GM12873 (cell line): ENCODE measurements around the gene TRIM47.

ENCODE experiments used
- TF ChIP-seq, protein P1 (sequence below): IDR thresholded peaks from 2 replicates; pipeline ENCODE4 v1.5.1; 2012; ENCODE audit warnings: low read depth, mild to moderate bottlenecking, moderate library complexity, low read length, control low read depth; ENCODE audit not compliant: insufficient read depth; ENCODE audit errors: missing control alignments

The TRIM47 gene

DNA sequence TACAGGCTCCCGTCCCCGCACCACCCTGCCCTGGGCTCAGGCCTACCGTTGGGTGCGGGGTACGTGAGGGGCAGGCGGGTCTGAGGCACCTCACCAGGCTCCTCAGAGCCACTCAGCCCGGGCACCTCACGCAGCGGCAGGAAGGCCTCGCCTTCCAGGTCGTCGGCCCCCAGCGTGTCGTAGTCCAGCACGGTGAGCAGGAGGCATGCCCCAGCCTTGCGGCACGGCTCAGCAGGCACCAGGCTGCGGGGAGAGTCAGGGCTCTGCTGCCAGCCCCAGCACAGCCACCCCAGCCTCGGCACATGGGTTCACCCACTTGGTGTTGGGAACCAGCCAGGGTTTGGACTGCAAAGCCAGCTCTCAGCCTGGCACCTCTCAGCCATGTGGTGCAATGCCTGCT is 49.6 kb downstream of the TRIM47 start:
- TF ChIP-seq, protein P1, sequence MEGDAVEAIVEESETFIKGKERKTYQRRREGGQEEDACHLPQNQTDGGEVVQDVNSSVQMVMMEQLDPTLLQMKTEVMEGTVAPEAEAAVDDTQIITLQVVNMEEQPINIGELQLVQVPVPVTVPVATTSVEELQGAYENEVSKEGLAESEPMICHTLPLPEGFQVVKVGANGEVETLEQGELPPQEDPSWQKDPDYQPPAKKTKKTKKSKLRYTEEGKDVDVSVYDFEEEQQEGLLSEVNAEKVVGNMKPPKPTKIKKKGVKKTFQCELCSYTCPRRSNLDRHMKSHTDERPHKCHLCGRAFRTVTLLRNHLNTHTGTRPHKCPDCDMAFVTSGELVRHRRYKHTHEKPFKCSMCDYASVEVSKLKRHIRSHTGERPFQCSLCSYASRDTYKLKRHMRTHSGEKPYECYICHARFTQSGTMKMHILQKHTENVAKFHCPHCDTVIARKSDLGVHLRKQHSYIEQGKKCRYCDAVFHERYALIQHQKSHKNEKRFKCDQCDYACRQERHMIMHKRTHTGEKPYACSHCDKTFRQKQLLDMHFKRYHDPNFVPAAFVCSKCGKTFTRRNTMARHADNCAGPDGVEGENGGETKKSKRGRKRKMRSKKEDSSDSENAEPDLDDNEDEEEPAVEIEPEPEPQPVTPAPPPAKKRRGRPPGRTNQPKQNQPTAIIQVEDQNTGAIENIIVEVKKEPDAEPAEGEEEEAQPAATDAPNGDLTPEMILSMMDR, result no peak

DNA sequence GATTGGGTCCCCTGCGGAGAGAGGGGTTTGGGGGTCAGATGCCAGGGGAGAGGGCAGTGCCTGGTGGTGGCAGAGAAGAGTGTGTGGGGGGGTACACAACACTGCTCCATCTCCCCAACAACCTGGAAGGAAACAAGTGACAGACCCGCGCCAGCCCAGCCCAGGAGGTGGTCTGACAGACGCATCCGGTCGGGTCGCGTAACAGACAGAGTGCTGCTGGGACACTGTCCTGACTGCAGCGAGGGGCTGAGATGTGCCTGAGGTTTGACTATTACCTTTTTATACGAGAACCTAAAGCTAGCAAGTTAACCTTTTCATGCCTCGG is 50.3 kb downstream of the TRIM47 start:
- TF ChIP-seq, protein P1, result no peak

DNA sequence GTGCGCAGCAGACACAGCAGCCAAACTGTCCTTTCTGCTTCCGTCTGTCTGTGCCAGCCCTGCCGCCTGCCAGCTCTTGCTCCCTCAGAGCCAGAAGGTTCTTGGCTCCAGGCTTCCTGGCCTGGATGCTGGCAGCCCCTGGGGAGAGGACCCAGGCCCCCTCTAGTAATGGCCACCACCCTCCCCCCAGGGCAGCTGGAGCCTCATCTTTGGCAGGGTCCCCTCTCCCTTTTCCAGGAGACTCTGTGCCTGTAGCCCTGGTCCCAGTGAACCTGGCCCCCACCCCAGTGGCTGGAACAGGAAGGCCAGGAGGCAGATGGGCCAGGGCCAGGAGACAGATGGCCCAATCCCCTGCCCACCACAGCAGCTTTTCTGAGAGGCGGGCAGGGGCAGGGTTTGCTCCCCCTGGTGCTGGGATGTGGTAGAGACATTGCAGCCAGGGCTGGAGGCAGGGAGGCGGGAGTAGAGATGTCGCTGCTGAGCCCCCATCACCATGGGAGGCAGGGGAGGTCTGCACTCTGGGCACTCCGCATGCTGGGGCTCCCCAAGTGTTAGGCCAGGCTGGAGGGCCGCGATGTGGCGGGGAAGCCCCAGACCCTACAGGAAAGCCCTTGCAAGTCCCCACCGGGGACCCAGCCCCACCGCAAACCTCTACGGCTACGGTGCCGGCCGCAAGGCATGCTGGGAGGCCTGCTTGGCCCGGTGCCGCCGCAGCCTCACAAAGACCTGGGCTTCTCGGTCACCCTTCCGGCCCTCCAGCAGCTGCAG is 50.9 kb downstream of the TRIM47 start:
- TF ChIP-seq, protein P1, result peak; percentile 70

DNA sequence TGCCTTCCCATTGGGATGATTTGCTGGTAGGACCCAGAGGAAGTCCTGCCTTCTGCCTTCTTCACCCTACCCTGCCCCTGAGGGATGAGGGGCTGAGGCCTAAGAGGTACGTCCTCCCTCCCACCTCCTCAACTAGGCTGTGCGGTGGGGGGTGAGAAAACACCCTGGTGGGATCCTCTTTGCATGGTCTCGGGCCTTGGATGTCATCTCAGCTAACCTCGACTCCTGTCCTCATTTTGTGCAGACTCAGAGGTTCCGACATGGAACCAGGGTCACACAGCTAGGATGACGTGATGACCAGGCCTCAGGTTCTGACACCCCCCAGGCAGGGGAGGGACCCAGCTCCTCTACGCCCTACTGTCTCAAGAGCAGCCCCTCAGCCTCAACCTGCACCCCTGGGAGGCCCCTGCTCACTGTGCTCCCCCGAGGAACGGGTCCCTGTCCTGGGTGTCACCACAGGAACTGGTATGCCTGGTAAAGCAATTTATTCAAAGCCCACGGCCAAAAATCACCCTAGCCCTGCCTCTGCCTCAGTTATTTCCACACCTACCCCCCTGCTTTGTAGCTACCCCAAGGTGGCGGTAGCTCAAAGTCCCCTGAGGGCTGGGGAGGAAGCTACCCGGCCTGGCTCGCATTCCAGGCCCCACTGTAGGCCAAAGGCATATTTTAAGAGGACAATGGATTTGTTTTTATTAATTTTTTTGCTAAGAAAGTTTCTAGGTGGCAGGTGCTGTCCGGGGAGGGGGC is 51.6 kb downstream of the TRIM47 start:
- TF ChIP-seq, protein P1, result no peak

- TF ChIP-seq, protein P1, result no peak
These were observed 52.5 kb downstream of the TRIM47 start for GRCh38 chr17:75825748-75826370.

GRCh38 chr17:75825149-75825552 is 53.2 kb downstream of the TRIM47 start:
- TF ChIP-seq, protein P1, result no peak

- TF ChIP-seq, protein P1, result no peak
These were observed 53.7 kb downstream of the TRIM47 start for GRCh38 chr17:75824666-75825065.
